ENCODE results near the gene MRTFB. TPM values are rescaled to one million over a fixed set of nuclear protein-coding genes. Genes with fewer than 3 reads are reported as not detected.

Gene MRTFB
- total RNA-seq, 1 donor from 2014 or later: 4.4 TPM

DNA sequence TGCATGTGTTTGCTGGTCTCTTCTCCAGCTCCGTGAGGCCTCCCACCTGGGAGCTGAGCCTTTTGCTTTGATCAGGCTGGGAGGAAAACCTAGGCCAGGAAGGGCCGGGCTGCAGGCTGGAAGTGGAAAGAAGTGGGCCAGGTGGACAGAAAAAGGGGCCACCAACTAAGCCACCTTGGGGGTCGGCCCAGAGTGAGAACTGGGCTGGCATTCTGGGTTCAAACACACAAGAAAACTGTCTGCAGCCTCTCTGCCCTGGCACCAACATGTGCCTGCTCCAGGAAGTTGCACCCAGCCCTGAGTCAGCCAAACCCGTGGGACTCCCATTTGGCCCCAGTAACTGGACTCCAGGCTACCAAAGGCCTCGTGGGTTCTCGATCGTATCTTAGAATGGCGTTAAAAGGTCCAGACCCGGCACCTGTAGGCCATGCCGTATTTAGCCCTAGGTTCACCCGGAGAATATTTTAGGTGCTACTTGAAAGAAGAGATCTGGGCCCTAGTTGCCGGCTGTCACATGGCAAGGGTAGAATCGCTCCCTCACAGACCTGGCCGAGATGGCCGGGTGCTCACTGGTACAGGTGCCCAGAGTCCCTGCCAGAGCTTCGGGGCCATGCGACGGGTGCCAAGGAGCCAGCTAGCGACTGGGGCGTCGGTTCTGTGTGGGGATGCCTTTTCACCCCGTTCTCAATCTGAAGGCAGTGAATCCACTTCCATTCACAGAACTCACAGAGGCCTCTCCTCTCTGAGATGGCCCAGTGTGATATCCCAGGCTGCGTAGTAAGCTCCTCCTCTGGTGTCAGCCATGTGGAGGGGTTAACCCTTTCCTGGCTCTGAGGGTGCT lies 236.6 kb downstream of the MRTFB start:
- DNase-seq (ENCODE audit: low read depth in 2 of 2): peak in 1 of 2 donors; percentile 45

GRCh38 chr16:14308368-14308723 lies 237.2 kb downstream of the MRTFB start:
- no peak for DNase-seq (ENCODE audit: low read depth in 2 of 2)

- DNase-seq (ENCODE audit: low read depth in 2 of 2): no peak
Observed at GRCh38 chr16:14309001-14309886, 238.1 kb downstream of the MRTFB start.

DNA sequence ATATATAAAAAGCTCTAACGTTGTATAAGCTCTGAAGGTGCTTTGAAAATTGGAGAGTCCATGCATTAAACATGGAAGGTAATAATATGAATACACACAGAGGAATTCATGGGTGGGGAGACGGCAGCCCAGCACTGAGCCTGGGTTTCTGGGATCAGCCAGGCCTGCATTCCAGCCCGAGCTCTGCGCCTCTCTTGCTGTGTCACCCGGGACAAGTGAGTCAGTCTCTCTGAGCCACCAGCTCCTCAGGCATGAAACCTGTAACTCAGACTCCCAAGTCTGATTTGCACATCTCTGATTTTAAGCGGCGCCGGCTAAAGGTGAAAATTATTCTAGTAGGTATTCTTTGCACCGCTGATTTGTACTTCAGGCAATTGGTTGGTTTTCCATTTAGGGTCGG lies 238.8 kb downstream of the MRTFB start:
- peak in 1 of 2 donors; percentile 15 for DNase-seq (ENCODE audit: low read depth in 2 of 2)

DNA sequence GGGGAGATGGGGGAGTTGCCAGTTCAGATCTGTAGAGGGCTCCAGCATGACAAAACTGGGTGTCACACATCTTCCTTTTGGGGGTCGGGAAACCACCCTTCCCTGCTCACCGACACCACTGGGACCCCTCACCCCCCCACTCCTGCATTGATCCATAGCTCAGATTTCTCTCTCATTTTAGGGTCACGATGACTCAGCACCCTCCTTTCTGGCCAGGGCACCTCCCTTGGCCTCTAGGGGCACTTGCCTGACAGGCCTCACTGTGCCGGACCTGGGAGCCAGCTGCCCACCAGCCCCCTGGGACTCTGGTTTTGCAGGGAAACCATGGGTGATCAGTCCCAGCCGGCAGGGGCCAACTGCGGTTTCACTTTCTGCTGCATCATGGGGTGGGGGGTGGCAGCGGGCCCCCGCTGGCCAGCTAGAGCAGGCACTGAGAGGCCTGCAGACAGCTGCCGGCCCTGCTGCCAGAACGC lies 239.4 kb downstream of the MRTFB start:
- peak in 1 of 2 donors; percentile 8 for DNase-seq (ENCODE audit: low read depth in 2 of 2)

DNA sequence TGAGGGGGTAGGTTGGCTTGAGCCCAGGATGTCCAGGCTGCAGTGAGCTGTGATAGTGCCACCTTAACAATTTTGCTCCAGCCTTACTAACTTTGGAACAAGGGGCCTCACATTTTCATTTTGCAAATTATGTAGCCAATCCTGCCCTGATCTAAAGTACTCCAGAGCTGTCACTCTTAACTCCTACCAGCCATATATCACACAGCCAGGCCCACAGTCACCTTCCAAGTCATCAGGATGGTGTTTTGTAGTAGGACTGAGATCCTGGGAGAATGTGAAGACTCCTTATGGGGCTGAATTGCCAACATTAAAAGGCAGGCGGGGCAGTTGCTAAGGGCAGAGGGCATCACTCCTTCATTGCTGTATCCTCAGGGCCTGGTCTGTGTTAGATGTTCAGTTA lies 243.0 kb downstream of the MRTFB start:
- DNase-seq (ENCODE audit: low read depth in 2 of 2): no peak

- DNase-seq (ENCODE audit: low read depth in 2 of 2): no peak
Observed at GRCh38 chr16:14315683-14316320, 244.7 kb downstream of the MRTFB start.

Other genes starting within 250 kb of the MRTFB start
- gene ERCC4, start 151.2 kb upstream of the MRTFB start, total RNA-seq: 5.2 and 5.8 TPM in 2 replicates